Measurements from ENCODE around the gene DOCK2.

The DOCK2 gene

DNA sequence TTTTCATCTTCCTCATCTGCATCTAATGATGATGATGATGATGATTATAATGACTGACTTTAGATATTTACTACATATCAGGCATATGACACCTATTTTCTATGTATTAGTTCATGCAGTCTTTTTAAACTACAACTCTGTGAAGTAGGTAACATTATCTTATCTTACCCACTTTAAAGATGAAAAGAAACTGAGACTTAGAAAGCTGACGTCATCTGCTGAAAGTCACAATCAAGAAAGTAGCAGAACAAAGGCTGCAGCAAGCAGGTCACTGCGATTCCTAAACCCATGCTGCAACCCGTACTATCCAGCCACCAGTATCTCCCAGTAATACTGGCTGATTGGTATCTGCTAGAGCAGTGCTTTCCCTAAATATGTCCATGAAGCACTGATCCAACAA, 383.3 kb downstream of the DOCK2 start:
- TF ChIP-seq EZH2 (IDR thresholded peaks at IDR 0.05; ENCODE audit: borderline replicate concordance, low read depth, low read length, severe bottlenecking) = no peak
- TF ChIP-seq, protein P1, sequence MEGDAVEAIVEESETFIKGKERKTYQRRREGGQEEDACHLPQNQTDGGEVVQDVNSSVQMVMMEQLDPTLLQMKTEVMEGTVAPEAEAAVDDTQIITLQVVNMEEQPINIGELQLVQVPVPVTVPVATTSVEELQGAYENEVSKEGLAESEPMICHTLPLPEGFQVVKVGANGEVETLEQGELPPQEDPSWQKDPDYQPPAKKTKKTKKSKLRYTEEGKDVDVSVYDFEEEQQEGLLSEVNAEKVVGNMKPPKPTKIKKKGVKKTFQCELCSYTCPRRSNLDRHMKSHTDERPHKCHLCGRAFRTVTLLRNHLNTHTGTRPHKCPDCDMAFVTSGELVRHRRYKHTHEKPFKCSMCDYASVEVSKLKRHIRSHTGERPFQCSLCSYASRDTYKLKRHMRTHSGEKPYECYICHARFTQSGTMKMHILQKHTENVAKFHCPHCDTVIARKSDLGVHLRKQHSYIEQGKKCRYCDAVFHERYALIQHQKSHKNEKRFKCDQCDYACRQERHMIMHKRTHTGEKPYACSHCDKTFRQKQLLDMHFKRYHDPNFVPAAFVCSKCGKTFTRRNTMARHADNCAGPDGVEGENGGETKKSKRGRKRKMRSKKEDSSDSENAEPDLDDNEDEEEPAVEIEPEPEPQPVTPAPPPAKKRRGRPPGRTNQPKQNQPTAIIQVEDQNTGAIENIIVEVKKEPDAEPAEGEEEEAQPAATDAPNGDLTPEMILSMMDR (IDR thresholded peaks at IDR 0.05; ENCODE audit: borderline replicate concordance, extremely low read depth, low read length, poor library complexity, severe bottlenecking) = no peak
- no peaks in the 10 kb centered on the region for H4K20me1 ChIP-seq (ENCODE audit: insufficient read depth, low read length)
- H3K4me1 ChIP-seq (ENCODE audit: insufficient read depth, low read length) = no peaks in the 10 kb centered on the region
- no peaks in the 10 kb centered on the region for H3K27me3 ChIP-seq (ENCODE audit: insufficient read depth, low read length, poor library complexity)
- no peak overlapping the region for H2AFZ ChIP-seq (ENCODE audit: low read depth, low read length)
- H3K4me2 ChIP-seq (ENCODE audit: insufficient read depth, low read length) = no peak overlapping the region
- no peaks in the 10 kb centered on the region for H3K79me2 ChIP-seq (ENCODE audit: insufficient read depth, low read length)
- no peak overlapping the region for H3K9ac ChIP-seq (ENCODE audit: low read depth, low read length)
- DNase-seq (no peak), ATAC-seq (ENCODE audit: insufficient read depth, low read depth) (no peak)
- H3K27ac ChIP-seq (ENCODE audit: low read length) = no peak overlapping the region
- H3K4me3 ChIP-seq (ENCODE audit: low read depth in 1 of 2, low read length in 2 of 2) = no peak overlapping the region
- H3K36me3 ChIP-seq (ENCODE audit: insufficient read depth, low read length) = peaks cover 83% of the 10 kb centered on the region
- H3K9me3 ChIP-seq (ENCODE audit: insufficient read depth, low read length, severe bottlenecking) = no peaks in the 10 kb centered on the region

DNA sequence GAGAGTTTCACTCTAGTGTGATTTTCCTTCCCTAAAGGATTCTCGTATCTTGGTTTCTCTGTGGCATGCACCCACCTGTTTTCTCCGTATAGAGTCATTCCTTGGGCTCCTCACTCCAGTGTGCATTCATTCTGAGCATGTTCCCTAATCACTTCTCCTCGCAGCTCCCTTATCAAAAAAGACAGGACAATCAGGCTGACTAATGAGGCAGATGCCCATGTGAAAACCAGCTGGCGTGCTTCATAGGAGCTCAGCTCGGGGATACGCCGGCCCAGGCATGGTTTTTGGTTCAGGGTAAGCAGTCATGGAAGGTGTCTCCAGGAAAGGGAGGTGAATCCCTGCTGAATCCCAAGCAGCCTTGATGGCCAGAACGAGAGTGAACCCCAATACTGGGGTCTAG, 384.4 kb downstream of the DOCK2 start:
- Histone ChIP-seq H3K4me2 (ENCODE audit: insufficient read depth, low read length) (no peak overlapping the region), H3K36me3 (ENCODE audit: insufficient read depth, low read length) (peaks cover 91% of the 10 kb centered on the region)
- DNase-seq = no peak

DNA sequence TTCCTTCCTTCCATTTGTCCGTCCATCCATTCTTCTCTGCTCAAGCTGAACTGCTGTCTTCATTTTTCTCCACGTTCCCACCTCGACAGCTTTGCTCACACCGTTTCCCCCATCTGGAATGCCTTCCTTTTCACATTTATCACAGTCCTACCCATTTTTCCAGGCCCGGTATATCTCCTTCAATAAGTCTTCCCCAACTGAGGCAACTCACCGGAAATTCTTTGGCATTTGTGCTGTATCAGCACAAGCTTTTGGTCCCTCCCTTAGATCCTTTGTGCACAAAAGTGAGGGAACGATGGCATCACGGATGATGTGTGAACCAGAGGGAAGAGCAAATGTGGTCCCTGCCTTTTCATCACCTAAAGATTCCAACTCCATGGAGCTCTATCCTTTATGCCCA, 388.8 kb downstream of the DOCK2 start:
- H3K9ac ChIP-seq (ENCODE audit: low read depth, low read length) = no peak overlapping the region
- no peaks in the 10 kb centered on the region for H3K9me3 ChIP-seq (ENCODE audit: insufficient read depth, low read length, severe bottlenecking)
- peaks cover 92% of the 10 kb centered on the region for H3K36me3 ChIP-seq (ENCODE audit: insufficient read depth, low read length)
- H4K20me1 ChIP-seq (ENCODE audit: insufficient read depth, low read length) = no peaks in the 10 kb centered on the region
- no peaks in the 10 kb centered on the region for H3K4me1 ChIP-seq (ENCODE audit: insufficient read depth, low read length)
- H3K4me2 ChIP-seq (ENCODE audit: insufficient read depth, low read length) = no peak overlapping the region
- H3K4me3 ChIP-seq (ENCODE audit: low read depth in 1 of 2, low read length in 2 of 2) = no peak overlapping the region
- H2AFZ ChIP-seq (ENCODE audit: low read depth, low read length) = no peak overlapping the region
- TF ChIP-seq, protein P1 (IDR thresholded peaks at IDR 0.05; ENCODE audit: borderline replicate concordance, extremely low read depth, low read length, poor library complexity, severe bottlenecking) = no peak
- TF ChIP-seq EZH2 (IDR thresholded peaks at IDR 0.05; ENCODE audit: borderline replicate concordance, low read depth, low read length, severe bottlenecking) = no peak
- no peaks in the 10 kb centered on the region for H3K79me2 ChIP-seq (ENCODE audit: insufficient read depth, low read length)
- no peak overlapping the region for H3K27ac ChIP-seq (ENCODE audit: low read length)
- no peak for ATAC-seq (ENCODE audit: insufficient read depth, low read depth)
- H3K27me3 ChIP-seq (ENCODE audit: insufficient read depth, low read length, poor library complexity) = no peaks in the 10 kb centered on the region
- DNase-seq = no peak

More for the DNA sequence above, 384.4 kb downstream of the DOCK2 start:
- H3K9ac ChIP-seq (ENCODE audit: low read depth, low read length) = no peak overlapping the region
- H2AFZ ChIP-seq (ENCODE audit: low read depth, low read length) = no peak overlapping the region
- no peaks in the 10 kb centered on the region for H3K79me2 ChIP-seq (ENCODE audit: insufficient read depth, low read length)
- H3K4me3 ChIP-seq (ENCODE audit: low read depth in 1 of 2, low read length in 2 of 2) = no peak overlapping the region
- no peaks in the 10 kb centered on the region for H4K20me1 ChIP-seq (ENCODE audit: insufficient read depth, low read length)
- H3K27me3 ChIP-seq (ENCODE audit: insufficient read depth, low read length, poor library complexity) = no peaks in the 10 kb centered on the region
- no peaks in the 10 kb centered on the region for H3K9me3 ChIP-seq (ENCODE audit: insufficient read depth, low read length, severe bottlenecking)
- no peaks in the 10 kb centered on the region for H3K4me1 ChIP-seq (ENCODE audit: insufficient read depth, low read length)
- no peak overlapping the region for H3K27ac ChIP-seq (ENCODE audit: low read length)
- ATAC-seq (ENCODE audit: insufficient read depth, low read depth) = no peak
- TF ChIP-seq EZH2 (IDR thresholded peaks at IDR 0.05; ENCODE audit: borderline replicate concordance, low read depth, low read length, severe bottlenecking) = no peak
- TF ChIP-seq, protein P1 (IDR thresholded peaks at IDR 0.05; ENCODE audit: borderline replicate concordance, extremely low read depth, low read length, poor library complexity, severe bottlenecking) = no peak

DNA sequence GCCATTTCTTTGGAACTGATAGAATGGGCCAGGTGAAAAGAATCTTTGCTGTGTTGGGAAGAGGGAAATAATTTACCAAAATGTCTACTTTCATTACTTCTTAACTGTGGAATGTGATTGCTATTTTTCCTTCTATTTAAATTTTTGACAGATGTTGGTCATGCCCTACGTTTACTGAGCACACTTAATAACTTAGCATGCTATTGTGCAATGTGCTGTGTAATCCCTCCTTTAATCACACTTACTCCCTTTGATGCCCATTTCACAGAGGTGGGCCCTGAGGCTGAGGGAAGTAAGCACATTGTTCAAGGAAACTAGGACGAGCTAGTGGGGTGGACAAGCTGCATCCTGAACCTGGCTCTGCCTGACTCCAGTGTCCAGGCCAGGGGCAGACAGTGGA, 391.0 kb downstream of the DOCK2 start:
- no peak overlapping the region for H3K4me3 ChIP-seq (ENCODE audit: low read depth in 1 of 2, low read length in 2 of 2)
- TF ChIP-seq, protein P1 (IDR thresholded peaks at IDR 0.05; ENCODE audit: borderline replicate concordance, extremely low read depth, low read length, poor library complexity, severe bottlenecking) = no peak
- TF ChIP-seq EZH2 (IDR thresholded peaks at IDR 0.05; ENCODE audit: borderline replicate concordance, low read depth, low read length, severe bottlenecking) = no peak
- no peak overlapping the region for H3K4me2 ChIP-seq (ENCODE audit: insufficient read depth, low read length)
- H3K79me2 ChIP-seq (ENCODE audit: insufficient read depth, low read length) = no peaks in the 10 kb centered on the region
- no peaks in the 10 kb centered on the region for H3K4me1 ChIP-seq (ENCODE audit: insufficient read depth, low read length)
- peaks cover 87% of the 10 kb centered on the region for H3K36me3 ChIP-seq (ENCODE audit: insufficient read depth, low read length)
- ATAC-seq (ENCODE audit: insufficient read depth, low read depth) (no peak), DNase-seq (no peak)
- no peak overlapping the region for H3K9ac ChIP-seq (ENCODE audit: low read depth, low read length)
- no peak overlapping the region for H3K27ac ChIP-seq (ENCODE audit: low read length)
- no peak overlapping the region for H2AFZ ChIP-seq (ENCODE audit: low read depth, low read length)
- H3K27me3 ChIP-seq (ENCODE audit: insufficient read depth, low read length, poor library complexity) = no peaks in the 10 kb centered on the region
- H4K20me1 ChIP-seq (ENCODE audit: insufficient read depth, low read length) = no peaks in the 10 kb centered on the region
- no peaks in the 10 kb centered on the region for H3K9me3 ChIP-seq (ENCODE audit: insufficient read depth, low read length, severe bottlenecking)
